SK-N-MC (cell line): ENCODE results near the gene AKT3.

Experiments used
- EZH2 ChIP-seq: fragments of 200-600 bp; sonication (generic); IDR thresholded peaks from one replicate; pipeline ENCODE4 v1.6.1; 2017; ENCODE audit warnings: antibody characterized with exemption
- FOXP2 ChIP-seq: optimal IDR thresholded peaks from 2 replicates; pipeline ENCODE3; 2011; ENCODE audit warnings: mild to moderate bottlenecking, moderate library complexity; ENCODE audit not compliant: insufficient read depth; ENCODE audit errors: extremely low read length, control extremely low read depth
- POLR2AphosphoS5 ChIP-seq: IDR thresholded peaks from 2 replicates; pipeline ENCODE4 v1.6.1; 2012; ENCODE audit warnings: mild to moderate bottlenecking, low read depth, low read length, borderline replicate concordance

GRCh38 chr1:243827206-243827605 is 22.8 kb downstream of the AKT3 start:
- TF ChIP-seq EZH2, result no peak
- TF ChIP-seq POLR2AphosphoS5, result no peak
- TF ChIP-seq FOXP2, result no peak
